Fibroblast of upper back skin (primary cell): Measurements from ENCODE around the gene EXD3.
"Not testable (repeated sequence)": the region's sequence is repeated elsewhere in the genome, so short reads cannot be mapped to it uniquely, and the experiment has no call there.

Experiments used
- DNase-seq: peaks from one replicate; pipeline ENCODE4 v3.0.0-alpha.2; 2013

Gene EXD3

GRCh38 chr9:137458194-137459151, 35.5 kb upstream of the EXD3 start:
- DNase-seq = no peak

- DNase-seq = no peak
Measured at GRCh38 chr9:137457406-137458193, 34.6 kb upstream of the EXD3 start.

- DNase-seq = no peak
Measured at GRCh38 chr9:137456864-137457405, 34.0 kb upstream of the EXD3 start.

GRCh38 chr9:137456061-137456863, 33.3 kb upstream of the EXD3 start:
- peak; percentile 40 for DNase-seq

- no peak for DNase-seq
Measured at GRCh38 chr9:137455359-137455991, 32.5 kb upstream of the EXD3 start.

GRCh38 chr9:137454597-137455358, 31.8 kb upstream of the EXD3 start:
- DNase-seq = peak; percentile 14

GRCh38 chr9:137454145-137454596, 31.2 kb upstream of the EXD3 start:
- no peak for DNase-seq

GRCh38 chr9:137453643-137454081, 30.7 kb upstream of the EXD3 start:
- DNase-seq = peak; percentile 78

GRCh38 chr9:137452761-137453642, 30.0 kb upstream of the EXD3 start:
- DNase-seq = no peak

- no peak for DNase-seq
Measured at GRCh38 chr9:137452006-137452760, 29.2 kb upstream of the EXD3 start.

GRCh38 chr9:137451264-137452005, 28.5 kb upstream of the EXD3 start:
- DNase-seq = not testable (repeated sequence)

GRCh38 chr9:137450539-137451222, 27.7 kb upstream of the EXD3 start:
- not testable (repeated sequence) for DNase-seq

GRCh38 chr9:137449931-137450538, 27.1 kb upstream of the EXD3 start:
- DNase-seq = no peak

- DNase-seq = no peak
Measured at GRCh38 chr9:137449081-137449844, 26.3 kb upstream of the EXD3 start.

- no peak for DNase-seq
Measured at GRCh38 chr9:137448602-137448962, 25.6 kb upstream of the EXD3 start.

GRCh38 chr9:137447722-137448601, 25.0 kb upstream of the EXD3 start:
- DNase-seq = no peak
